ENCODE data around the gene ELANE.

Gene ELANE

GRCh38 chr19:852136-853013 is at the start of gene ELANE:
Gene ELANE (plus strand): TSS chr19:852303. CDS start chr19:852329, 26 bp downstream.
- peaks cover 40% of the 10 kb centered on the region for H3K4me1 Mint-ChIP-seq (ENCODE audit: low read depth)
- H3K36me3 Mint-ChIP-seq (ENCODE audit: low read depth): no peaks in the 10 kb centered on the region
- peaks cover 41% of the 10 kb centered on the region for H3K27me3 Mint-ChIP-seq
- H3K4me3 Mint-ChIP-seq: peak within 1 kb of the TSS; percentile 4
- no peak within 1 kb of the TSS for H3K27ac Mint-ChIP-seq
- H3K9me3 Mint-ChIP-seq: no peaks in the 10 kb centered on the region
- intact Hi-C loops (cut with micrococcal nuclease): no loop called here

GRCh38 chr19:802498-803098 is 49.5 kb upstream of the ELANE start:
- peaks cover 96% of the 10 kb centered on the region for H3K36me3 Mint-ChIP-seq (ENCODE audit: low read depth)
- H3K27ac Mint-ChIP-seq: no peak overlapping the region
- H3K4me1 Mint-ChIP-seq (ENCODE audit: low read depth): peaks cover 58% of the 10 kb centered on the region
- intact Hi-C loops (cut with micrococcal nuclease): no loop called here
- H3K4me3 Mint-ChIP-seq: no peak overlapping the region
- H3K27me3 Mint-ChIP-seq: no peaks in the 10 kb centered on the region
- H3K9me3 Mint-ChIP-seq: no peaks in the 10 kb centered on the region

GRCh38 chr19:803099-803561 is 49.0 kb upstream of the ELANE start:
- Mint-ChIP-seq H3K27ac (no peak overlapping the region), H3K27me3 (no peaks in the 10 kb centered on the region), H3K9me3 (no peaks in the 10 kb centered on the region), H3K4me3 (no peak overlapping the region), H3K36me3 (ENCODE audit: low read depth) (peaks cover 100% of the 10 kb centered on the region), H3K4me1 (ENCODE audit: low read depth) (peaks cover 62% of the 10 kb centered on the region)
- intact Hi-C loops (cut with micrococcal nuclease): no loop called here

- Mint-ChIP-seq H3K9me3 (no peaks in the 10 kb centered on the region), H3K27me3 (no peaks in the 10 kb centered on the region), H3K27ac (no peak overlapping the region), H3K36me3 (ENCODE audit: low read depth) (peaks cover 100% of the 10 kb centered on the region), H3K4me3 (no peak overlapping the region), H3K4me1 (ENCODE audit: low read depth) (peaks cover 60% of the 10 kb centered on the region)
- intact Hi-C loops (cut with micrococcal nuclease): no loop called here
Observed at GRCh38 chr19:803686-804418, 48.3 kb upstream of the ELANE start.

- Mint-ChIP-seq H3K36me3 (ENCODE audit: low read depth) (peaks cover 100% of the 10 kb centered on the region), H3K4me3 (no peak overlapping the region), H3K27me3 (no peaks in the 10 kb centered on the region), H3K4me1 (ENCODE audit: low read depth) (peaks cover 53% of the 10 kb centered on the region), H3K27ac (no peak overlapping the region), H3K9me3 (no peaks in the 10 kb centered on the region)
- intact Hi-C loops (cut with micrococcal nuclease): no loop called here
Observed at GRCh38 chr19:804419-805165, 47.5 kb upstream of the ELANE start.

- intact Hi-C loops (cut with micrococcal nuclease): no loop called here
- Mint-ChIP-seq H3K9me3 (no peaks in the 10 kb centered on the region), H3K27me3 (no peaks in the 10 kb centered on the region), H3K4me3 (no peak overlapping the region), H3K27ac (no peak overlapping the region), H3K4me1 (ENCODE audit: low read depth) (peaks cover 47% of the 10 kb centered on the region), H3K36me3 (ENCODE audit: low read depth) (peaks cover 100% of the 10 kb centered on the region)
Observed at GRCh38 chr19:805166-805551, 46.9 kb upstream of the ELANE start.

GRCh38 chr19:805600-806550 is 46.2 kb upstream of the ELANE start:
- intact Hi-C loops (cut with micrococcal nuclease): no loop called here
- no peaks in the 10 kb centered on the region for H3K9me3 Mint-ChIP-seq
- no peak overlapping the region for H3K4me3 Mint-ChIP-seq
- peaks cover 40% of the 10 kb centered on the region for H3K4me1 Mint-ChIP-seq (ENCODE audit: low read depth)
- H3K27ac Mint-ChIP-seq: no peak overlapping the region
- peaks cover 100% of the 10 kb centered on the region for H3K36me3 Mint-ChIP-seq (ENCODE audit: low read depth)
- H3K27me3 Mint-ChIP-seq: no peaks in the 10 kb centered on the region

- Mint-ChIP-seq H3K9me3 (no peaks in the 10 kb centered on the region), H3K27me3 (no peaks in the 10 kb centered on the region), H3K27ac (no peak overlapping the region), H3K36me3 (ENCODE audit: low read depth) (peaks cover 100% of the 10 kb centered on the region), H3K4me1 (ENCODE audit: low read depth) (peaks cover 30% of the 10 kb centered on the region), H3K4me3 (no peak overlapping the region)
- intact Hi-C loops (cut with micrococcal nuclease): no loop called here
Observed at GRCh38 chr19:806815-807421, 45.2 kb upstream of the ELANE start.

GRCh38 chr19:807627-808422 is 44.3 kb upstream of the ELANE start:
- Mint-ChIP-seq H3K4me3 (no peak overlapping the region), H3K27me3 (no peaks in the 10 kb centered on the region), H3K36me3 (ENCODE audit: low read depth) (peaks cover 95% of the 10 kb centered on the region), H3K9me3 (no peaks in the 10 kb centered on the region), H3K27ac (no peak overlapping the region), H3K4me1 (ENCODE audit: low read depth) (peaks cover 21% of the 10 kb centered on the region)
- intact Hi-C loops (cut with micrococcal nuclease): no loop called here

GRCh38 chr19:808423-808775 is 43.7 kb upstream of the ELANE start:
- H3K9me3 Mint-ChIP-seq: no peaks in the 10 kb centered on the region
- intact Hi-C loops (cut with micrococcal nuclease): no loop called here
- no peak overlapping the region for H3K4me3 Mint-ChIP-seq

GRCh38 chr19:810077-810855 is 41.8 kb upstream of the ELANE start:
- intact Hi-C loops (cut with micrococcal nuclease): no loop called here
- Mint-ChIP-seq H3K4me3 (no peak overlapping the region), H3K27ac (no peak overlapping the region), H3K9me3 (no peaks in the 10 kb centered on the region), H3K36me3 (ENCODE audit: low read depth) (peaks cover 82% of the 10 kb centered on the region), H3K4me1 (ENCODE audit: low read depth) (peaks cover 14% of the 10 kb centered on the region), H3K27me3 (no peaks in the 10 kb centered on the region)

More at GRCh38 chr19:808423-808775, 43.7 kb upstream of the ELANE start:
- Mint-ChIP-seq H3K27ac (no peak overlapping the region), H3K27me3 (no peaks in the 10 kb centered on the region), H3K4me1 (ENCODE audit: low read depth) (peaks cover 15% of the 10 kb centered on the region), H3K36me3 (ENCODE audit: low read depth) (peaks cover 94% of the 10 kb centered on the region)
